SK-N-MC (cell line): Measurements from ENCODE around the gene PDSS1.

ENCODE experiments used
- EZH2 ChIP-seq: fragments of 200-600 bp; sonication (generic); IDR thresholded peaks from one replicate; pipeline ENCODE4 v1.6.1; 2017; ENCODE audit warnings: antibody characterized with exemption
- FOXP2 ChIP-seq: optimal IDR thresholded peaks from 2 replicates; pipeline ENCODE3; 2011; ENCODE audit warnings: mild to moderate bottlenecking, moderate library complexity; ENCODE audit not compliant: insufficient read depth; ENCODE audit errors: extremely low read length, control extremely low read depth

- TF ChIP-seq FOXP2 (no peak), EZH2 (no peak)
Observed at GRCh38 chr10:26776258-26776657, 78.8 kb downstream of the PDSS1 start.
